WTC11 (cell line): Measurements from ENCODE around the gene RBM19.

ENCODE experiments used
- NFE2L1 ChIP-seq: sonication (generic); formaldehyde crosslinking; IDR thresholded peaks from 2 replicates; pipeline ENCODE4 v1.8.1; 2023; ENCODE audit warnings: missing genetic modification reagents
- TF ChIP-seq, protein P1 (sequence below): fragments of 200-600 bp; IDR thresholded peaks from 2 replicates; pipeline ENCODE4 v1.8.0; 2022; ENCODE audit warnings: antibody characterized with exemption
- TF ChIP-seq, protein P2 (sequence below): sonication (generic); formaldehyde crosslinking; IDR thresholded peaks from 2 replicates; pipeline ENCODE4 v1.8.0; 2022; ENCODE audit warnings: missing genetic modification reagents
- TF ChIP-seq, protein P3 (sequence below): sonication (generic); formaldehyde crosslinking; IDR thresholded peaks from 2 replicates; pipeline ENCODE4 v1.8.0; 2022; ENCODE audit warnings: mild to moderate bottlenecking, missing genetic modification reagents
- TF ChIP-seq, protein P4 (sequence below): sonication (generic); formaldehyde crosslinking; IDR thresholded peaks from 2 replicates; pipeline ENCODE4 v1.8.0; 2023; ENCODE audit warnings: missing genetic modification reagents, mild to moderate bottlenecking, borderline replicate concordance
- TF ChIP-seq, protein P5 (sequence below): sonication (generic); formaldehyde crosslinking; conservative IDR thresholded peaks from 2 replicates; pipeline ENCODE4 v1.8.1; 2022; ENCODE audit warnings: mild to moderate bottlenecking, missing genetic modification reagents

DNA sequence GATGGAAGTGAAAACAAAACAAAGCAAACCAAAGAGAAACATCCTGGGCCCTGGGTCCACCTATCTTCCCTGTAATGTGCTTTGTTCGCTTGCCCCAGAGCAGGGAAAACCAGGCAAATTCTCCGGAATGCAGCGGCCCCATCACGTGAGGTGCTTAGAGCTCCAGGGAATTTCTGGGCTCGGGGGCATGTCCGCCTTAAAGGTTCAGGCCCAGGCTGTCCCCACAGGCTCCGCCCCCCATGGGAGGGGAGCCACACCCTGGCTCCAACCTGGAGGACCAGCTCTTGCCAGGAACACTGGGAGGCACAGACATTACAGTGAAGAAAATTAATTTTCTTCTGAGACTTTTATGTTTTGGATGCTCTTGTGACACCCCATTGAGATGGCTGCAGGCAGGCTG is 69.9 kb downstream of the RBM19 start:
- TF ChIP-seq, protein P1, sequence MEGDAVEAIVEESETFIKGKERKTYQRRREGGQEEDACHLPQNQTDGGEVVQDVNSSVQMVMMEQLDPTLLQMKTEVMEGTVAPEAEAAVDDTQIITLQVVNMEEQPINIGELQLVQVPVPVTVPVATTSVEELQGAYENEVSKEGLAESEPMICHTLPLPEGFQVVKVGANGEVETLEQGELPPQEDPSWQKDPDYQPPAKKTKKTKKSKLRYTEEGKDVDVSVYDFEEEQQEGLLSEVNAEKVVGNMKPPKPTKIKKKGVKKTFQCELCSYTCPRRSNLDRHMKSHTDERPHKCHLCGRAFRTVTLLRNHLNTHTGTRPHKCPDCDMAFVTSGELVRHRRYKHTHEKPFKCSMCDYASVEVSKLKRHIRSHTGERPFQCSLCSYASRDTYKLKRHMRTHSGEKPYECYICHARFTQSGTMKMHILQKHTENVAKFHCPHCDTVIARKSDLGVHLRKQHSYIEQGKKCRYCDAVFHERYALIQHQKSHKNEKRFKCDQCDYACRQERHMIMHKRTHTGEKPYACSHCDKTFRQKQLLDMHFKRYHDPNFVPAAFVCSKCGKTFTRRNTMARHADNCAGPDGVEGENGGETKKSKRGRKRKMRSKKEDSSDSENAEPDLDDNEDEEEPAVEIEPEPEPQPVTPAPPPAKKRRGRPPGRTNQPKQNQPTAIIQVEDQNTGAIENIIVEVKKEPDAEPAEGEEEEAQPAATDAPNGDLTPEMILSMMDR = no peak
- TF ChIP-seq NFE2L1 (CRISPR knock-in tag) = no peak
- TF ChIP-seq, protein P2, sequence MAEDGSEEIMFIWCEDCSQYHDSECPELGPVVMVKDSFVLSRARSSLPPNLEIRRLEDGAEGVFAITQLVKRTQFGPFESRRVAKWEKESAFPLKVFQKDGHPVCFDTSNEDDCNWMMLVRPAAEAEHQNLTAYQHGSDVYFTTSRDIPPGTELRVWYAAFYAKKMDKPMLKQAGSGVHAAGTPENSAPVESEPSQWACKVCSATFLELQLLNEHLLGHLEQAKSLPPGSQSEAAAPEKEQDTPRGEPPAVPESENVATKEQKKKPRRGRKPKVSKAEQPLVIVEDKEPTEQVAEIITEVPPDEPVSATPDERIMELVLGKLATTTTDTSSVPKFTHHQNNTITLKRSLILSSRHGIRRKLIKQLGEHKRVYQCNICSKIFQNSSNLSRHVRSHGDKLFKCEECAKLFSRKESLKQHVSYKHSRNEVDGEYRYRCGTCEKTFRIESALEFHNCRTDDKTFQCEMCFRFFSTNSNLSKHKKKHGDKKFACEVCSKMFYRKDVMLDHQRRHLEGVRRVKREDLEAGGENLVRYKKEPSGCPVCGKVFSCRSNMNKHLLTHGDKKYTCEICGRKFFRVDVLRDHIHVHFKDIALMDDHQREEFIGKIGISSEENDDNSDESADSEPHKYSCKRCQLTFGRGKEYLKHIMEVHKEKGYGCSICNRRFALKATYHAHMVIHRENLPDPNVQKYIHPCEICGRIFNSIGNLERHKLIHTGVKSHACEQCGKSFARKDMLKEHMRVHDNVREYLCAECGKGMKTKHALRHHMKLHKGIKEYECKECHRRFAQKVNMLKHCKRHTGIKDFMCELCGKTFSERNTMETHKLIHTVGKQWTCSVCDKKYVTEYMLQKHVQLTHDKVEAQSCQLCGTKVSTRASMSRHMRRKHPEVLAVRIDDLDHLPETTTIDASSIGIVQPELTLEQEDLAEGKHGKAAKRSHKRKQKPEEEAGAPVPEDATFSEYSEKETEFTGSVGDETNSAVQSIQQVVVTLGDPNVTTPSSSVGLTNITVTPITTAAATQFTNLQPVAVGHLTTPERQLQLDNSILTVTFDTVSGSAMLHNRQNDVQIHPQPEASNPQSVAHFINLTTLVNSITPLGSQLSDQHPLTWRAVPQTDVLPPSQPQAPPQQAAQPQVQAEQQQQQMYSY (CRISPR knock-in tag) = no peak
- TF ChIP-seq, protein P3, sequence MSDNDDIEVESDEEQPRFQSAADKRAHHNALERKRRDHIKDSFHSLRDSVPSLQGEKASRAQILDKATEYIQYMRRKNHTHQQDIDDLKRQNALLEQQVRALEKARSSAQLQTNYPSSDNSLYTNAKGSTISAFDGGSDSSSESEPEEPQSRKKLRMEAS (CRISPR knock-in tag) = no peak
- TF ChIP-seq, protein P4, sequence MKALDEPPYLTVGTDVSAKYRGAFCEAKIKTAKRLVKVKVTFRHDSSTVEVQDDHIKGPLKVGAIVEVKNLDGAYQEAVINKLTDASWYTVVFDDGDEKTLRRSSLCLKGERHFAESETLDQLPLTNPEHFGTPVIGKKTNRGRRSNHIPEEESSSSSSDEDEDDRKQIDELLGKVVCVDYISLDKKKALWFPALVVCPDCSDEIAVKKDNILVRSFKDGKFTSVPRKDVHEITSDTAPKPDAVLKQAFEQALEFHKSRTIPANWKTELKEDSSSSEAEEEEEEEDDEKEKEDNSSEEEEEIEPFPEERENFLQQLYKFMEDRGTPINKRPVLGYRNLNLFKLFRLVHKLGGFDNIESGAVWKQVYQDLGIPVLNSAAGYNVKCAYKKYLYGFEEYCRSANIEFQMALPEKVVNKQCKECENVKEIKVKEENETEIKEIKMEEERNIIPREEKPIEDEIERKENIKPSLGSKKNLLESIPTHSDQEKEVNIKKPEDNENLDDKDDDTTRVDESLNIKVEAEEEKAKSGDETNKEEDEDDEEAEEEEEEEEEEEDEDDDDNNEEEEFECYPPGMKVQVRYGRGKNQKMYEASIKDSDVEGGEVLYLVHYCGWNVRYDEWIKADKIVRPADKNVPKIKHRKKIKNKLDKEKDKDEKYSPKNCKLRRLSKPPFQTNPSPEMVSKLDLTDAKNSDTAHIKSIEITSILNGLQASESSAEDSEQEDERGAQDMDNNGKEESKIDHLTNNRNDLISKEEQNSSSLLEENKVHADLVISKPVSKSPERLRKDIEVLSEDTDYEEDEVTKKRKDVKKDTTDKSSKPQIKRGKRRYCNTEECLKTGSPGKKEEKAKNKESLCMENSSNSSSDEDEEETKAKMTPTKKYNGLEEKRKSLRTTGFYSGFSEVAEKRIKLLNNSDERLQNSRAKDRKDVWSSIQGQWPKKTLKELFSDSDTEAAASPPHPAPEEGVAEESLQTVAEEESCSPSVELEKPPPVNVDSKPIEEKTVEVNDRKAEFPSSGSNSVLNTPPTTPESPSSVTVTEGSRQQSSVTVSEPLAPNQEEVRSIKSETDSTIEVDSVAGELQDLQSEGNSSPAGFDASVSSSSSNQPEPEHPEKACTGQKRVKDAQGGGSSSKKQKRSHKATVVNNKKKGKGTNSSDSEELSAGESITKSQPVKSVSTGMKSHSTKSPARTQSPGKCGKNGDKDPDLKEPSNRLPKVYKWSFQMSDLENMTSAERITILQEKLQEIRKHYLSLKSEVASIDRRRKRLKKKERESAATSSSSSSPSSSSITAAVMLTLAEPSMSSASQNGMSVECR = no peak
- TF ChIP-seq, protein P5, sequence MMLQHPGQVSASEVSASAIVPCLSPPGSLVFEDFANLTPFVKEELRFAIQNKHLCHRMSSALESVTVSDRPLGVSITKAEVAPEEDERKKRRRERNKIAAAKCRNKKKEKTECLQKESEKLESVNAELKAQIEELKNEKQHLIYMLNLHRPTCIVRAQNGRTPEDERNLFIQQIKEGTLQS (CRISPR knock-in tag) = no peak
